Left lung (tissue), 10 donors: ENCODE results near the gene ERICH2. TPM values are rescaled to one million over a fixed set of nuclear protein-coding genes. Genes with fewer than 3 reads are reported as not detected.
A peak's percentile ranks its signal among the peaks of the same experiment; 100 is the strongest.
"Not testable (repeated sequence)": the region's sequence is repeated elsewhere in the genome, so short reads cannot be mapped to it uniquely, and the experiment has no call there.

ENCODE experiments used
- ATAC-seq: fragments of 200-7000 bp; cut with Tn5 transposase; one replicate; pipeline ENCODE4 v1.9.1; 2020; ENCODE audit warnings: moderate library complexity
- DNase-seq, 4 donors: peaks; one replicate each; pipeline ENCODE4 v3.0.0-alpha.2; 2013 to 2020
- H3K27ac ChIP-seq, 2 donors: fragments of 200-600 bp; sonication (generic) in 1 of 2; one replicate each; pipeline versions ENCODE4 v1.5.0 to v1.8.0; 2020 to 2021
- H3K27me3 ChIP-seq, 2 donors: fragments of 200-600 bp; sonication (generic) in 1 of 2; one replicate each; pipeline versions ENCODE4 v1.5.0 to v1.8.0; 2020 to 2021
- H3K36me3 ChIP-seq, 2 donors: fragments of 200-600 bp; sonication (generic) in 1 of 2; one replicate each; pipeline versions ENCODE4 v1.5.0 to v1.8.0; 2020 to 2021
- H3K4me1 ChIP-seq, 2 donors: fragments of 200-600 bp; one replicate each; pipeline ENCODE4 v1.8.0; 2021
- H3K4me3 ChIP-seq, 2 donors: fragments of 200-600 bp; sonication (generic) in 1 of 2; one replicate each; pipeline versions ENCODE4 v1.5.0 to v1.8.0; 2020 to 2021; ENCODE audit warnings: mild to moderate bottlenecking in 1 of 2
- H3K9me3 ChIP-seq, 2 donors: fragments of 200-600 bp; sonication (generic) in 1 of 2; one replicate each; pipeline versions ENCODE4 v1.5.0 to v1.8.0; 2020 to 2021
- CTCF ChIP-seq, 2 donors: fragments of 200-600 bp; sonication (generic) in 1 of 2; IDR thresholded peaks; one replicate each; pipeline versions ENCODE4 v1.5.0 to v1.8.0; 2021; ENCODE audit warnings: antibody characterized with exemption in 2 of 2
- intact Hi-C, 2 donors: fragments of 100-400 bp; cut with DNase I; formaldehyde crosslinking; loops; one replicate each; pipeline versions ENCODE4 v1.11.2 to v1.14.2; 2022
- polyA plus RNA-seq, 6 donors: library from polyadenylated mRNA; unstranded; fragments of 120-200 nt; gene quantifications; one replicate each; pipeline ENCODE4 v1.2.1, GENCODE V29; 2013; ENCODE audit not compliant: insufficient read length in 6 of 6
- total RNA-seq, 2 donors: library from RNA; stranded (reverse); fragmentation: NEBNext Ultra II Directional; extraction: Animal tissue kit (Norgen Biotek cat#: 25700); gene quantifications; one replicate each; pipeline ENCODE4 v1.2.1, GENCODE V29; 2021
- donor health status: DM: no; HTN: yes; CAD: no.
- donor health status: DM: no; HTN: no; CAD: no.

Gene ERICH2
- total and polyA plus RNA-seq, 8 donors = 3.3 to 14.4 (median 11.5) TPM

- H3K27ac ChIP-seq = no peak overlapping the region
- DNase-seq (no peak), ATAC-seq (no peak)
- no peaks in the 10 kb centered on the region for H3K27me3 ChIP-seq
- H3K4me3 ChIP-seq = no peak overlapping the region
- no peak for TF ChIP-seq CTCF (IDR thresholded peaks at IDR 0.05)
- intact Hi-C loops = no loop called here
- peaks cover 0 to 12% of the 10 kb centered on the region in 2 donors for H3K4me1 ChIP-seq
- no peaks in the 10 kb centered on the region for H3K9me3 ChIP-seq
- peaks cover 0 to 5% of the 10 kb centered on the region in 2 donors for H3K36me3 ChIP-seq
Observed at GRCh38 chr2:170733798-170734600, 36.2 kb upstream of the ERICH2 start.

- DNase-seq, intact Hi-C loops, H3K9me3 ChIP-seq, H3K27ac ChIP-seq, H3K4me3 ChIP-seq, H3K27me3 ChIP-seq, ATAC-seq, H3K36me3 ChIP-seq: not testable (repeated sequence)
- peaks cover 0 to 12% of the 10 kb centered on the region in 2 donors for H3K4me1 ChIP-seq
Observed at GRCh38 chr2:170734601-170735000, 35.6 kb upstream of the ERICH2 start.

GRCh38 chr2:170736628-170737027 lies 33.5 kb upstream of the ERICH2 start:
- ATAC-seq (peak; percentile 20), DNase-seq (no peak)
- H3K9me3 ChIP-seq = no peaks in the 10 kb centered on the region
- H3K4me3 ChIP-seq = no peak overlapping the region
- no peak overlapping the region for H3K27ac ChIP-seq
- H3K36me3 ChIP-seq = no peaks in the 10 kb centered on the region
- no peak for TF ChIP-seq CTCF (IDR thresholded peaks at IDR 0.05)
- no peaks in the 10 kb centered on the region for H3K27me3 ChIP-seq
- intact Hi-C loops = no loop called here
- peaks cover 0 to 12% of the 10 kb centered on the region in 2 donors for H3K4me1 ChIP-seq

- ATAC-seq (no peak), DNase-seq (no peak)
- H3K4me1 ChIP-seq = peaks cover 0 to 12% of the 10 kb centered on the region in 2 donors
- no peaks in the 10 kb centered on the region for H3K27me3 ChIP-seq
- H3K9me3 ChIP-seq = no peaks in the 10 kb centered on the region
- no peaks in the 10 kb centered on the region for H3K36me3 ChIP-seq
- H3K27ac ChIP-seq = no peak overlapping the region
- TF ChIP-seq CTCF (IDR thresholded peaks at IDR 0.05) = no peak
- intact Hi-C loops = no loop called here
- H3K4me3 ChIP-seq = no peak overlapping the region
Observed at GRCh38 chr2:170737406-170737805, 32.8 kb upstream of the ERICH2 start.

- Histone ChIP-seq H3K36me3 (no peaks in the 10 kb centered on the region), H3K4me3 (no peak overlapping the region), H3K4me1 (peaks cover 0 to 12% of the 10 kb centered on the region in 2 donors), H3K27me3 (no peaks in the 10 kb centered on the region), H3K9me3 (no peaks in the 10 kb centered on the region), H3K27ac (no peak overlapping the region)
- intact Hi-C loops = no loop called here
- ATAC-seq (no peak), DNase-seq (no peak)
- no peak for TF ChIP-seq CTCF (IDR thresholded peaks at IDR 0.05)
Observed at GRCh38 chr2:170737821-170738220, 32.4 kb upstream of the ERICH2 start.
